Measurements from ENCODE around the gene KCNN3.

GRCh38 chr1:154822233-154822632 is 47.8 kb downstream of the KCNN3 start:
- TF ChIP-seq POLR2A (IDR thresholded peaks at IDR 0.05) (no peak), CTCF (IDR thresholded peaks at IDR 0.05) (no peak)
